K562 (cell line): ENCODE measurements around the gene POFUT2. TPM values are rescaled to one million over a fixed set of nuclear protein-coding genes. Genes with fewer than 3 reads are reported as not detected.

Experiments
- ATF6 ChIP-seq: sonication (generic); formaldehyde crosslinking; IDR thresholded peaks from 2 replicates; pipeline ENCODE4 v1.4.0; 2020; ENCODE audit warnings: mild to moderate bottlenecking, missing genetic modification reagents
- BACH1 ChIP-seq: fragments of 200-800 bp; sonication (Bioruptor generic); IDR thresholded peaks from 2 replicates; pipeline ENCODE4 v1.6.1; 2016; ENCODE audit warnings: missing genetic modification characterization, missing compliant biosample characterization
- BHLHE40 ChIP-seq: IDR thresholded peaks from 2 replicates; pipeline ENCODE4 v1.6.1; 2011; ENCODE audit warnings: low read length, improper control_type of control experiment
- CXXC5 ChIP-seq: fragments of 250-450 bp; sonication (Bioruptor Pico); IDR thresholded peaks from 2 replicates; pipeline ENCODE4 v1.8.0; 2022; ENCODE audit warnings: inconsistent platforms, mild to moderate bottlenecking, moderate library complexity
- DIDO1 ChIP-seq: fragments of 450-650 bp; IDR thresholded peaks from 2 replicates; pipeline ENCODE4 v1.6.1; 2016; ENCODE audit warnings: low read depth, missing biosample characterization, missing genetic modification characterization
- FOXJ3 ChIP-seq: sonication (generic); formaldehyde crosslinking; IDR thresholded peaks from 2 replicates; pipeline ENCODE4 v1.4.0; 2020; ENCODE audit warnings: mild to moderate bottlenecking, missing genetic modification reagents
- FOXK2 ChIP-seq, 2 experiments: fragments of 450-650 bp; IDR thresholded peaks in 1 of 2; conservative IDR thresholded peaks in 1 of 2; 2 replicates each; pipeline ENCODE4 v1.6.1; 2016; ENCODE audit warnings: low read depth in 2 of 2, mild to moderate bottlenecking in 1 of 2
- LEF1 ChIP-seq: fragments of 450-650 bp; IDR thresholded peaks from 2 replicates; pipeline ENCODE4 v1.6.1; 2016; ENCODE audit warnings: mild to moderate bottlenecking
- MAFF ChIP-seq: IDR thresholded peaks from 2 replicates; pipeline ENCODE4 v1.6.1; 2012; ENCODE audit warnings: low read length, improper control_type of control experiment
- MAZ ChIP-seq, 2 experiments: fragments of 450-650 bp in 1 of 2; sonication (generic) in 1 of 2; formaldehyde crosslinking; IDR thresholded peaks in 1 of 2; conservative IDR thresholded peaks in 1 of 2; 2 replicates each; pipeline versions ENCODE4 v1.4.0 to v1.5.0; 2020; ENCODE audit warnings: mild to moderate bottlenecking in 1 of 2, missing genetic modification reagents in 1 of 2
- MYNN ChIP-seq, 2 experiments: sonication (generic); formaldehyde crosslinking in 1 of 2; IDR thresholded peaks; 2 replicates each; pipeline versions ENCODE4 v1.5.0 to v1.6.1; 2016 to 2020; ENCODE audit warnings: antibody characterized with exemption in 1 of 2, missing genetic modification reagents in 1 of 2
- POLR2G ChIP-seq: fragments of 200-400 bp; formaldehyde crosslinking; IDR thresholded peaks from 2 replicates; pipeline ENCODE4 v1.6.1; 2017; ENCODE audit warnings: low read depth, mild to moderate bottlenecking, antibody characterized with exemption, low read length, moderate library complexity
- PTRF ChIP-seq: fragments of 450-650 bp; IDR thresholded peaks from 2 replicates; pipeline ENCODE4 v1.6.1; 2016; ENCODE audit warnings: mild to moderate bottlenecking, missing genetic modification characterization, missing compliant biosample characterization
- SIN3A ChIP-seq, 2 experiments: fragments of 150-350 bp in 1 of 2; IDR thresholded peaks; 2 replicates each; pipeline ENCODE4 v1.6.1; 2011 to 2016; ENCODE audit warnings: borderline replicate concordance in 2 of 2, low read depth in 2 of 2, low read length in 2 of 2, mild to moderate bottlenecking in 2 of 2, moderate library complexity in 2 of 2; ENCODE audit not compliant: control insufficient read depth in 1 of 2
- TAL1 ChIP-seq: fragments of 450-650 bp; IDR thresholded peaks from 2 replicates; pipeline ENCODE4 v1.6.1; 2016; ENCODE audit warnings: mild to moderate bottlenecking
- UBTF ChIP-seq, 2 experiments: IDR thresholded peaks; 2 replicates each; pipeline ENCODE4 v1.6.1; 2012; ENCODE audit warnings: improper control_type of control experiment in 2 of 2, low read depth in 2 of 2, low read length in 2 of 2, borderline replicate concordance in 1 of 2
- VEZF1 ChIP-seq: fragments of 200-800 bp; sonication (Bioruptor generic); IDR thresholded peaks from 2 replicates; pipeline ENCODE4 v1.6.1; 2017; ENCODE audit warnings: missing genetic modification characterization, missing compliant biosample characterization
- ZBTB9 ChIP-seq: fragments of 450-650 bp; formaldehyde crosslinking; IDR thresholded peaks from 2 replicates; pipeline ENCODE4 v1.4.0; 2020; ENCODE audit warnings: mild to moderate bottlenecking, moderate library complexity
- ZNF384 ChIP-seq: IDR thresholded peaks from 2 replicates; pipeline ENCODE4 v1.6.1; 2012; ENCODE audit warnings: low read depth, low read length, improper control_type of control experiment
- polyA plus RNA-seq, 8 experiments: library from polyadenylated mRNA; depleted of rRNA in 4 of 8; stranded (reverse) in 5 of 8; unstranded in 3 of 8; fragments of >200 nt; fragmentation: Nextera tagmentation in 2 of 8; fragmentation: Illumina TruSeq in 1 of 8; extraction: Ambion mirVana in 2 of 8; extraction: Trizol in 1 of 8; gene quantifications; 2 replicates each; pipeline versions ENCODE4 v1.2.1 to v1.2.3, GENCODE V29; 2011 to 2014; ENCODE audit warnings: inconsistent platforms in 1 of 8, missing spikeins in 1 of 8
- total RNA-seq, 7 experiments: library from RNA; depleted of rRNA in 6 of 7; stranded (reverse); fragments of >200 nt in 6 of 7; fragmentation: Illumina TruSeq in 2 of 7; extraction: Trizol in 2 of 7; gene quantifications; 2 replicates each; pipeline versions ENCODE4 v1.2.1 to v1.2.3, GENCODE V29; 2011 to 2021; ENCODE audit warnings: low replicate concordance in 1 of 7

POFUT2 gene
- total and polyA plus RNA-seq, 9 of the 15 experiments (the other 6 are each of a cell fraction or from before 2014, with no cell fraction given), result 1.1 to 24.2 (median 11.0) TPM

GRCh38 chr21:45299026-45299863, 11.6 kb upstream of the POFUT2 start (continued):
- TF ChIP-seq UBTF (IDR thresholded peaks at IDR 0.05; ENCODE audit: borderline replicate concordance in 1 of 2, low read depth in 2 of 2, low read length in 2 of 2) (peak; percentile 98 to 99), BACH1 (no peak), SIN3A (IDR thresholded peaks at IDR 0.05; ENCODE audit: borderline replicate concordance in 2 of 2, control insufficient read depth in 1 of 2, low read depth in 2 of 2, low read length in 2 of 2) (peak in 1 of 2 experiments; percentile 37; a peak in 1 of 4 replicates), DIDO1 (tag) (0 out of 2 replicates have a peak, but pooled peaks have one; percentile 23), FOXK2 (conservative IDR thresholded peaks at IDR 0.05 in 1 of 2, IDR thresholded peaks at IDR 0.05 in 1 of 2; ENCODE audit: low read depth in 2 of 2) (peak; percentile 38 to 66; a peak in 1 of 4 replicates), POLR2G (peak; percentile 44; the same call in 1 of the 2 replicates), ZNF384 (peak; percentile 54), LEF1 (peak; percentile 72), ZBTB9 (CRISPR knock-in tag) (peak; percentile 37; the same call in 1 of the 2 replicates), ATF6 (CRISPR knock-in tag) (no peak), VEZF1 (0 out of 2 replicates have a peak, but pooled peaks have one; percentile 25), TAL1 (peak; percentile 38; the same call in 1 of the 2 replicates), MAFF (peak; percentile 29; the same call in 1 of the 2 replicates), MAZ (CRISPR knock-in tag; conservative IDR thresholded peaks at IDR 0.05 in 1 of 2, IDR thresholded peaks at IDR 0.05 in 1 of 2) (peak; percentile 34 to 44; a peak in 2 of 4 replicates), BHLHE40 (peak; percentile 98), CXXC5 (CRISPR knock-in tag) (peak; percentile 86), MYNN (IDR thresholded peaks at IDR 0.05) (no peak), MYNN (CRISPR knock-in tag; IDR thresholded peaks at IDR 0.05) (no peak), PTRF (tag) (no peak), FOXJ3 (CRISPR knock-in tag) (no peak)
